ENCODE measurements around the gene GLIS1.

GLIS1 gene

DNA sequence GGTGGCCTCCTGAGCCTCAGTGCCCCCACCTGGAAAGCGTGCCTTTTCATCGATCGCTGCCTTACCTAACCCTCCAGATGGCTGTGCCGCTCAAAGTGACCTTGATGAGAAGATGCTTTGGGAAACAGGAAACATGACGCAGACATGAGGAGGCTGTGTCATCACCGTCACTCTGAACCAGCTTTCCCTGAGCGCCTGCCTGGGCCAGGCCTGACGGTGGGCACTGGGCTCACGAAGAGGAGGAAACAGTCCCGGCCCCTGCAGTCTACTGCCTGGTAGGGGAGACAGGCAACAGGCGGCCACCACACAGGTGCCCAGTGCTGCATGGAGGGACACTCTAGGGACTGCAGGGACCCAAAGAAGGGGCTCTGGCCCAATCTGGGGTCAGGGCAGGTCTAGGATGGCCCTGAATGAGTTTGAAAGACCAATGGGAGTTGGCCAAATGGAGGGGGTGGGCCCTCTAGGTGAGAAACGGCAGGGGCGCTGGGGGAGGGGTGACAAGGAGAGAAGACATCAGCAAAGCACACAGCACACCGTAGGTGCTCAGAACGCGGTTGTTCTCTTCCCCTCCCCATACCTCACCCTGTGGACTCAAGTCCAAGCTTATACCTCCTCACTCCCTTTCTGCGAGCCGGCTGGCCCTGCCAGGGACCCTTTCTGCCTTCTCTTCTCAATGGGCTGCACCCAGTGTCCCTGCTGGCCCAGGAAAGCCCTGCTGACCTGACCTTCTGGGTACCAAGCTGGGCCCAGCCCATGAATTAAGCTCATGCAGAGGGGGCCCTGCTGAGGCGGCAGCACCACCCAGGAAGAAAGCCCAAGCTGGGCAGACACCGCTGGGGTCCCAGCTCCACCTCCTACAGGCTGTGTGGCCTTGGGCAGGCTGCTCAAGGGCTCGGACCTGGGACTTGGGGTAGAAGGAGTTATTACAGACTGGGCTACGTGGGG is 44.9 kb downstream of the GLIS1 start:
- no peak for DNase-seq (ENCODE audit: low read depth in 1 of 2, low spot score in 1 of 2)

DNA sequence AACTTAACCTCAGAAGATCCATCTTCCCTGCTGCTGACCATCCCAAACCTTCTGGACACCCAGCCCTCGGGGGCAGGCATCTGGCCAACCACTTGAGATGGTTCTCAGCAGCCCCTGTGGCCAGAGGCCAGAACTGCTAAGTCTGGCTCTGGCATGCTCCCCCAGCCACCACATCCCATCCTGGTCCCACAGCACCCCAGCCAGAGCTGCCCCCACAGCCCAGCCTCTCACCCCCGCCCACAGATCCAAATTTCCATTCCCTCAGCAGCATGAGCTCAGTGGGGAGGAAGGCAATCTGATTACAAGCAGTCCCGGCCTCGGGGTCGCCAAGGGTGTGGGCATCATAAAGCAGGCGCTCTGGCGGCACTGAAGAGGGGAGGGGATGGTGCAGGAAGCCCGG is 45.6 kb downstream of the GLIS1 start:
- no peak for DNase-seq (ENCODE audit: low read depth in 1 of 2, low spot score in 1 of 2)

DNA sequence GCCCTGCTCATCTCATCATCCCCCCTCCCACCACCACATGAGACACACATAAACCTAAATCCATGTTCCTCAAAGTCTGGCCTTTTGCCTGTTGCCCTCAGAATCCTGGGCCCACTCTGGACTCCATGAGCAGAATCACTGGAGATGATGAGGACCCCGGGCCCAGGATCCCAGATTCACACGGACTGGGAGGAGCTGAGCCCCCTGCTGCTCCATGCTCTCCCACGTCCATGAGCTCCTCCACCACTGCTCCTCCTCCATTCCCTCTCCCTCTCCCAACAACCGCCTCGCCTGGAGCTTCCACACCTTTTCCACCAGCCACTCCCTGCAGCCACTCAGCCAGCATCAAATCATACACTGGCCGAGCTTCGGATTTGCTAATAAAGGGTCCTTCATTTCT is 47.6 kb downstream of the GLIS1 start:
- DNase-seq (ENCODE audit: low read depth in 1 of 2, low spot score in 1 of 2) = no peak

DNA sequence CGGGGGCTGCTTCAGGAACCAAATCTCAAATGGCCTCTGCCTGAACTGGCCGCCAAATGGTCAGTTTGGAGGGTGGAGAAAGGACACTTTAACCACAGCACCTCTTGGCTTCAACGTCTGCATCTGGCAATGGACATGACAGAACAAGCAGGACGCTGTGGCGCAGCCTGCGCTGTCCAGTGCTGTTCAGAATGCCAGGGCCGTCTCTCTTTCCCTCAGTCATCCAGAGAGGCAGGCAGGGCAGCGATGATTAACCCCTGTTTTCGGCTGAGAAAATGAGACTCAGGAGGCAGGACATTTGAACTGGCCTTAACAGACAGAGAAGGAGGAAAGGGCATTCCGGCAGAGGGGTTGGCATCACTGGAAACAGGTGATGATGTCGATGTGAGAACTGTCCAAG is 48.6 kb downstream of the GLIS1 start:
- no peak for DNase-seq (ENCODE audit: low read depth in 1 of 2, low spot score in 1 of 2)

DNA sequence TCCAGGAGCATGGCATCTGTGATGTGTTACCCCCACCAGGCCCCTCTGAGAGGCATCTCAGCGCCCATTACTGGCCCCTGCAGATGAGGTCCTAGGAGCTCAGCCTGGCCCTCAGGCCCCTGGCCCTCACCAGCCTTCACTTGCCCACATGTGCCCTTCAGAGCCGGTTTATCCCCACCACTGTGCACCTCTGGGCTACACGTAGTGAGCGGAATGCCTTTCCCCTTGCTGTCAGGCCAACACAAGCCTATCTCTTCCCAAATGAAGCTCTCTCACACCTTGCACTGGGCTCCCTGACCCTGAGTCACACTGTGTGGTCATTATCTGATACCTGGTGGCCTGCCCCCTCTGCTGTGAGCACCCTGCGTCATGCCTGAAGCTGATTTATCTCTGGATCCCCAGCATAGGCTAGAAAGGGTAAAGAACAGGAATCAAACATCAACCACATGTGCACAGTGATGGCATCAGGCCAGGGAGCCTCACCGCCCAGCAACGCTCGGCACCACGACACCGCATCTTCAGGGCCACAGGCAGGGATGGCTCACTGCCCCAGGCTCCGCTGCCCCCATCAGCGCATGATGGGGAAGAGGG is 49.1 kb downstream of the GLIS1 start:
- DNase-seq (ENCODE audit: low read depth in 1 of 2, low spot score in 1 of 2) = no peak

DNA sequence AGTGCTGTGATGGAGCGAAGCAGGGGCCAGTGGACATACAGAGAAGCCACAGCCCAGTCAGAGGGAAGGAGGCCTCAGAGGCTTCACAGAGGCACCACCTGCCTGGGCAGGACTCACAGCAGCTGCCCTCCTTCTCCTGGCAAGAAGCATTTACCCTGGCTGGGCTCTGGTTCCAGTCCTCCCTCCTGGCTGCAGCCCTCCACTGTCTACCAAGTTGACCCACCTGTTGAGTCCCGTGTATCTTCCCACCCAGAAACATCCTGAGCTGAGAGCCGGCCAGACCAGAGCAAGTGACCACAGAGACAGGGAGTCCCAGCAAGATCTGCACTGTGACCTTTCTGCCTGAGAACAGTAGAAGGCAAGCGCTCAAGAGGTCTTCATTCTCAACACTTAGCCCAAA is 49.7 kb downstream of the GLIS1 start:
- no peak for DNase-seq (ENCODE audit: low read depth in 1 of 2, low spot score in 1 of 2)

DNA sequence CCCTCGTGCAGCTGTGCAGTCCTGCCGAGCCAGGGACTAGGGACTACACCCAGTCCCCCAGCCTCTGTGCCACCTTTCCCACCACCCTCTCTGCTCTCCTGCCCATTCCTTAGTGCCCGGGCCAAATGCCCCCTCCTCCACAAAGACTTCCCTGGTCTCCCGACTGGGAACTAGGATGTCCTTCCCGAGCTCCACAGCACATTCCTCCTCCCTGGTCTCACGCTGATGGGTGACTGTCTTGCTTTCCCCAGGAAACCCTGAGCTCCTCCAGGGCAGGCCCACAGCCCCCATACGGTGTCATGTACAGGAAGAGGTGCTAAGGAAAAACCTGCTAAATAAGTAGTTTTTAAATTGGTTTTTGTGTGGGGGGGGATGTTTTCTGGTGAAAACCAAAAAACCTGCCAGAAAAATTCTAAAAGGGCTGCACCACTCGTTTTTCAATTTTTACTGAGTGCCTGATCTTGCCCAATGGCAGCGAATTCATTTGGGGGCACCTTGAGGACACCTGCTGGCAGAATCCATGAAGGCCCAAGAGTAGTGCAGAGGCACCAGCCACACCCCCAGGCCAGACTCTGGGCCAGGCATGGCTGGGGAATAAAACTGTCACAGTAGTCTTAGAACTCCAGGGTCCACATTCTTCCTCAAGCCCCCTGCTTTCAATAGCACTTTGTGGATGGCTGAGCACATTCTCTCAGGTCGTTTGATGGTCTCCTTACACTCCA is 50.4 kb downstream of the GLIS1 start:
- no peak for DNase-seq (ENCODE audit: low read depth in 1 of 2, low spot score in 1 of 2)

DNA sequence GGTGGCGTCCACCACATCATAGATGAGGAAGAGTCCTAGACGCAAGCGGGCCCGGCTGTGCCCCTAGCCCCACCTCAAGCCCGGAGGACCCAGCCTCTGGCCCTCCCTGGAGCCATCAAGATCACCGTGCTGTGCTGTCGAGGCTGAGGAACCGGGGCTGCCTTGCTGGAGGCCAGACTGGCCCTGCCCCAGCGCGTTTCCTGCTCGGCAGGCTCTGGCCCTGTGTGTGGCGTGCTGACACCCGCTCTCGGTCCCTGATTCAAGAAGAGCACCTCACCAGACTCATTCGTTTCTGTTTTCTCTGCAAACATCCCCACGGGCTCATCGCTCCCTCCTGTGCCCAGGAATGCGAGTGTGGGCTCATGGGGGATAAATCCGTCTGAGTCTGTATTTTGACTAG is 51.1 kb downstream of the GLIS1 start:
- no peak for DNase-seq (ENCODE audit: low read depth in 1 of 2, low spot score in 1 of 2)

DNA sequence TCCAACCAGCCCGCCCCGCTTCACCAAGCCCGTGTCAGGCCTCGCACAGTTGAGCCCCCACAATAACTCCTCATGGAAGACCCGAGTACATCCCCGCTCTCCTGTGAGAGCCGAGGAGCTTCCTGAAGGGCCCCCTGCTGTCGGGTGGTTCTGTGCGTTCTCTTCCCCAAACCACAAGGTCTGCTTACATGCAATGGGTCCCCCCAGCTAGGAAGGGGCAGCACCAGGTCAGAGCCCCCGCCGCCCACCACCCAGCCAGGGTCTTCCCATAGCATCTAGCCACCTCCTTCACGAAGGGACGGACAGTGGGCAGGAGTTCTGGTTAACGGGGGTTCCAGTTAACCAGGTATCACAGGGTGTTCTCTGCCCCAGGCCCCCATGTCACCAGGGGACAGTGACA is 51.5 kb downstream of the GLIS1 start:
- no peak for DNase-seq (ENCODE audit: low read depth in 1 of 2, low spot score in 1 of 2)

DNA sequence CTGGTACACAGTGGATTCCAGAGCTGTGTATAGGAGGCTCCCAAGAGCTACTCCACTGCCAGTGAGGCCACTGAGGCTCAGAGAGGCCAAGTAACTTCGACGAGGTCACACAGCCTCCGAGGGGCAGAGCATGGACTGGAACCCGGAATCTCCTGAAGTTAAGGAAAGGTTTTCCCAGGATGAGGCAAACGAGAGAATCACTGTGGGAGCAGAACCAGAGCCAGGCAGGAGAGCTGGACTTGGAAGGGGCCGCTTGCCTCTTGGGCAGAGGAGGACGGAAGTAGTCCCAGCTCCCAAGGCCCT is 52.0 kb downstream of the GLIS1 start:
- DNase-seq (ENCODE audit: low read depth in 1 of 2, low spot score in 1 of 2) = no peak

DNA sequence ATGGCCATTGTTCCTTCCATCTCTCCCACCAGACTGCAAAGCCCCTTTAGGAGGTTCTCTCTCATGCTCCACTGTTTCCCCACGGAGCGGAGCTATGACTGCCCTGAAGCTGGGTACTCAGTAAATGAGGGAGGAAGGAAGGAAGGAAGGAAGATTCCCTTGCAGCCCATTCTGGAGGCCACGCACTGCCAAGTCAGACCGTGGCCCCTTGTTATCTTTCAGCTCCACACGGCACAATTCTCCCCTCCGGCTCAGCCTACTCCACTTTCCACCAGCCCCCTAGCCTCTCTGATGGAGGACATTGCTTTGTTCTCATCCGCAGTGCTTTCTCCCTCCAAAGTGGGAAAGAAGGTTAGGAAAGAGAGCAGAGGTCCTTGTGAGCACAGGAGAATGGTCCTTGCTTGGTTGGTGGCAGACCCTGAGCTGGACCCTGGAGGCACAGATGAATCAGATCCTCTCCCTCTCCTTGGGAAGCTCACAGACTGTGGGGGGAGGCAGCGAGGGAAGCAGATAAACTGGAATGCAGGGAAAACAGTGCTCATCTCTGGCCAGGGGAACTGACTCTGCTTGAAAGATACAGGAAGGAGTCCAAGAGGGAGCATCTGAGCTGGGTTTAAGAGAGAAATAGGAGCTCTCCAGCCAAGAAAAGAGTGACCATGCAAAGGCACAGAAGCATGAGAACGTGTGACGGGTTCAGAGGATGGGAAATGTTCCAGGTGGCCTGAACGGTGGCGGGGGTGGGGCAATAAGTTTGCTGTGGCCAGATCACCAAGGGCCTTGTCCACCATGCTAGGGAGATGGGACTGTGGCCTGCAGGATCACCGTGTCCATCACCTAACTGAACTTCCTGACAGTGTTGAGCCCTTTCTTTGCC is 52.6 kb downstream of the GLIS1 start:
- DNase-seq (ENCODE audit: low read depth in 1 of 2, low spot score in 1 of 2) = no peak

DNA sequence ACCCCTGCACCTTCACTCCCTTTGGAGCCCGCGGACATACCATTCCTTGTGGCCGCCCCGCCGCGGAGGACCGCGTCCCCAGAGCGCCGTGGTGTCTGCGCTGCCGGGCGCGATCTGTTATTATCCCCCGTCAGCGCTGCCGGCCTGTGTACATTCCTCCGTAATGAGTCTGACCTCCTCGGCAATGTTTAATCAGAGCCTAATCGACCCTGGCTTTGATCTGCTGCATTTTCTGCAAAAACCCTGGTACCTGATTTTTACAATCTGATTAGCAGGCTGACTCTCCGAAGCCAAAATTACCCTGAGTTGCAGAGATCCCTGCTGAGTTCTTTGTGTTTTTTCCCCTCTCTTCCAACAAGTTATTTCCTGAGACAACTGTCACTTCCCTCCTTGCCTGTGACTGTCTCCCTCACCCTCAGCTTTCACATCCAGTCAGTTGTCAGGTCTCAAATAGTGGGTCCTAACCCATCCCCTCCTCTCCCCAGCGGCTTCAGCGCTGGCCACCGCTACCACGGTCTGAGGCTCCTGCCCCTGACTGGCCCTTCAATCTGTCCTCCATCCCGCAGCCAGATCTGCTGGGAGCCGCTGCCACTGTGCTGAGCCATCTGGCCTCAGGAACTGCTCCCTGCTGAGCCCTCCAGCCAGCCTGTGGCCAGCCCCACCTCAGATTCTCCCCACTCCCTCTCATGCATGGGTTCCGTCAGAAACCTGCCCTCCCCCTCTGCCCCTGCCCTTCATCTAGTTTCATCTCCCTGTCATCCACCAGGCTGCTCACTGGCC is 53.5 kb downstream of the GLIS1 start:
- no peak for DNase-seq (ENCODE audit: low read depth in 1 of 2, low spot score in 1 of 2)

DNA sequence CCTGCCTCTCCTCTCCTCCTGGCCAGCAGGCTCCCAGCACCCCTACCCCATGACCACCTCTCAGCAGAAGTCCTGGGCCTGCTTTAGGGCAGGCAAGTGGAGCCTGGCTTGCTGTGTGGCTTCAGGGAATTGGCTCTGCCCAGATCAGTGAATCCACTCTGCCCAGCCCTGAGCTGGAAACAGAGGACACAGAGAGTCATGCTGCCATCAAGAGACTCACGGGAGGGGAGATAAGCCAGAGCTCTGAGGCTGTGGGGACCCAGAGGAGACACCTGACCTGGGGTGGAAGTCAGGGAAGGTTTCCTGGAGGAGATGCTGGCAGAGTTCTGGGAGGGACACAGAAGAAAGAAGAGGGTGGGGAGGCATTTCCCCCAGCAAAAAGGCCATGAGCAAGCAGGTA is 54.2 kb downstream of the GLIS1 start:
- DNase-seq (ENCODE audit: low read depth in 1 of 2, low spot score in 1 of 2) = no peak

DNA sequence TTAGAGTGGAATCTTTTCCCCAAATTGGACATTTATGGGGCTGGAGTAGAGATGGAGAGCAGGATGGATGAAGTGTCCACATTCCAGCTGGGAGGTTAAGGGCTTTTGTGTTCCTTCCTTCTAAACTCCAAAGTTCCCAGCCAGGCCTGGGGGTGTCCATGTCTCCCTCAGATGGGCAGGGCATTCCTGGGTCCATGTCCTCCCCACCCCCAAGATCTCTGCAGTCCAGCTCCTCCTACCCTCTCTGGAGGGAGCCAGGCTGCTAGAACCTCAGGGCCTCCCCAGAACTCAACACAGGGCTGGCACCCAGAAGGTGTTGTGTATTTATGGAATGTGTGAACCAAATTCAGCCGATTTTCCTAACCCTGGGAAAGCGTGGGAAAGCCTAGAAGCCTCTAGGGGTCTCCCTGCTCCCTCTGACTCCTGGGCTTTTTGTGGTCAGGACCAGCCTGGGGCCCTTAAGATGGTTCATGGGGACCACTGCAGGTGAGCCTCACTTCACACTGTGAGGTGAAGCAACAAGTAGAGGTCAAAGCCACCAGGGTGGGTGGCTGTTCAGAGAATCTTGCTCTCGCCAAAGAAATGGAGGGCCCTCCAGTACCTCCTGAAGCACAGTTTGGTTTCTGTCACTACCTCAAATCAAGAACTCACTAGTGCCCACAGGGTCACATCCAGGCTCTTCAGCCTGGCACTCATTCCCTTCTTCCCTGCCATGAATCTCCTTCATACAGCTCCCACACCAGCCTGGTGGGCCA is 54.8 kb downstream of the GLIS1 start:
- no peak for DNase-seq (ENCODE audit: low read depth in 1 of 2, low spot score in 1 of 2)

DNA sequence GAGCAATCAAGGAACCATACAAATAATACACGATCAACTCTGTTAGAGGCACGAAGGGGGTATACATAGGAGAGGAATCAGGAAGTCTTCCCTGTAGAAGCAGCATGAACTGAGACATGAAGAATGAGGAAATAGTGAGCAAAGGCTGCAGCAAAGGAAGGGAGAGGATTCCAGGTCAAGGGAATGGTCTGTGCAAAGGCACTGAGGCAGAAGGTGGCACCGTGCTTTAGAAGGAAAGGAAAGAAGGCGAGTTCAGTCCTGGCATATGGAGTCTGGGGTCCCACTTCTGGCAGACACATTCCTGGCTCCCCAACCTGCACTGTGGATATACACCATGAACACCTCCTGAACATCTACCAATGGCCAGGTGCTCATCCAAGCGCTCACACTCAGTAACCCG is 56.1 kb downstream of the GLIS1 start:
- no peak for DNase-seq (ENCODE audit: low read depth in 1 of 2, low spot score in 1 of 2)

DNA sequence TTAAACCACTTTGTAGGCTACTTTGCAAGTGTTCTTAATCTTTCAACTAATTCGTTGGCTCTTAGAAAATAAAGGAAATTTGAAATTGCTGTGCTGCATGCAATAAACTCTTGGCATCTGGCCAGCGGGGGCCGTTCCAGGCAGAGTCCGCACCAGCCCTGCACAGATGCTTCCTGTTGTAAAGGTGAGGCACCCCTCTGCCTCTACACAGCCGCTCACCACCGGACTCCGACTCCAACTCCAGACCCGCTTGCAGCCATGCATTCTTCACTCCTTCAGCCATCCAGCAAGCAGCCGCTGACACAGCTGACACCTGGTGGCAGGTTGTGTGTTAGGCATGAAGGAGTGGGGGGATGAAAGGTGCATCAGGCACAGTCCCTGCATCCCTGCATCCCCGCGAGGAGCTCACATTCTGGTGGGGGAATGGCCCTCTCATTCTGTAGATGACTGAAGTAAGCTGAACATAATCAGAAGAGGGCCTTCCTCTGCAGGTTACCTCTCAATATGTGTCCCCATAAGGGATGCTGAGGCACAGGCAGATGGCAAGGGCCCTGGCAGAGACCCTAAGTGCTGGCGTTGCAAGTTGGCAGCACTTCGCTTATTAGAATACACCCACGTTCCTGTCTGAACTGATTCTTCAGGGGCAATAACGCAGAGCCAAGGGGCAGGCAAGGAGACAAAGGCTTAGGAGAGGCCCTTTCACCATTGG is 56.8 kb downstream of the GLIS1 start:
- DNase-seq (ENCODE audit: low read depth in 1 of 2, low spot score in 1 of 2) = peak in 1 of 2 donors; percentile 5

DNA sequence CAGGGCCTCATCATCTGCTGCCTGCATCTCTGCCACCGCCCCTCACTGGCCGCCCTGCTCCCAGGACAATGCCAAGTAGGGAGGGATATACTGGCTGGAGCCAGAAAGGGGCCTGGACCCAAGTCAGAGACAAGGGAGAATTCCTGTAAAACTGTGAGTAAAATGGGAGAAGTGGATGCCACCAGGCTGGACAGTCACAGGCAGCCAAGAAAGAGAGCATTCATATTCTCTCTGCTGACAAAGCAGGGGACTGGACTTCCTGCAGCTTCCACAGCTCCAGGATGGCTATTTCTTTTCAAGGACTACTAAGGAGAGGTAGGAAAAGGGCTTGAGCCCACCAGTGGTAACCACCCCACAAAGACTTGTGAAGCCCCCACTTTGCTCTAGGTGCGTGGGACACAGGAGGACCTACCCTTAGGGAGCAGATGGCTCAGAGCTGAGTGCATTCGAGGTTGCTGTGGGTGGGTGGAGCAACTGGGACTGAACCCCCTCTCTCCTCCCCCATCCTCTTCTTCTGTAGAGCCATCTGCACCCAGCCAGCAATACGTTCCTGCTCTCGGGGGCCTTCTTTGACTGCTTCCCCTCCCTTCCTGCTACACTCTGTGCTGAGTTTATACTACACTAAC is 57.5 kb downstream of the GLIS1 start:
- no peak for DNase-seq (ENCODE audit: low read depth in 1 of 2, low spot score in 1 of 2)

DNA sequence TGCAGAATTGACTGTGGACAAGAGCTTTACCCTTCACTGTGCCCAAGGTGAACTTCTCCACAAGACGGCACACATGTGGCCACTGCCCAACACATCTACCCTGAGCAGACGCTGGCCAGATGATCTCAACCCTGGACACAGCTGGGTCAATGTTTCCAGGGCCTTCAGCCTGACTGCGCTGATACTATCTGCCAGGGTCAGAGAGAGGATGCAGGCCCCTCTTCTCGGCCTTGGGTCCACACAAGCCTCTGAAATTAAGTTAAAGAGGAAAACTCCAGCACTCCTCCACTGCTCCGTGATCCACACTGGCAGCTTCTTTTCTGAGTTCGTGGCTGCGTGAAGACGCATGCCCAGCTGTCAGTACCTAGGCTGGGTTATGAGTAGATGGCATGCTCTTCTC is 58.1 kb downstream of the GLIS1 start:
- no peak for DNase-seq (ENCODE audit: low read depth in 1 of 2, low spot score in 1 of 2)

All from stimulated activated CD4-positive, alpha-beta T cell treated with anti-CD3 and anti-CD28 coated beads, Interleukin-15, amount 100 ng/mL, for 1 hour (primary cell).